Endothelial cell of umbilical vein (primary cell): ENCODE results near the gene PVR.

ENCODE experiments used
- EZH2 ChIP-seq: IDR thresholded peaks from 2 replicates; pipeline ENCODE4 v1.6.1; 2012; ENCODE audit warnings: borderline replicate concordance, low read depth, mild to moderate bottlenecking, moderate library complexity, low read length, inconsistent platforms; ENCODE audit not compliant: severe bottlenecking
- GATA2 ChIP-seq: IDR thresholded peaks from 2 replicates; pipeline ENCODE4 v1.7.0; 2011; ENCODE audit warnings: low read depth, mild to moderate bottlenecking, moderate library complexity, mixed read lengths, low read length; ENCODE audit not compliant: insufficient read length, insufficient read depth
- JUN ChIP-seq: IDR thresholded peaks from 2 replicates; pipeline ENCODE4 v1.6.1; 2011; ENCODE audit warnings: borderline replicate concordance, low read depth; ENCODE audit not compliant: insufficient read length, insufficient read depth
- MYC ChIP-seq: IDR thresholded peaks from one replicate; pipeline ENCODE4 v1.6.1; 2011; ENCODE audit warnings: mild to moderate bottlenecking, low read depth, low read length
- POLR2A ChIP-seq: IDR thresholded peaks from 2 replicates; pipeline ENCODE4 v1.6.1; 2012; ENCODE audit warnings: low read depth, mild to moderate bottlenecking, control low read depth, low read length
- POLR2AphosphoS5 ChIP-seq: IDR thresholded peaks from 2 replicates; pipeline ENCODE4 v1.6.1; 2012; ENCODE audit warnings: low read depth, mild to moderate bottlenecking, control low read depth, low read length, moderate library complexity; ENCODE audit not compliant: insufficient read depth
- TF ChIP-seq, protein P1 (sequence below), 2 donors: IDR thresholded peaks; 1 replicate in 1 of 2; 2 replicates in 1 of 2; pipeline ENCODE4 v1.5.1; 2011; ENCODE audit warnings: low read length in 2 of 2, mild to moderate bottlenecking in 2 of 2, moderate library complexity in 2 of 2, control low read depth in 1 of 2, inconsistent platforms in 1 of 2, low read depth in 1 of 2; ENCODE audit not compliant: insufficient read depth in 1 of 2; ENCODE audit errors: extremely low read depth in 1 of 2
- TF ChIP-seq, protein P2 (sequence below): IDR thresholded peaks from 2 replicates; pipeline ENCODE4 v1.6.1; 2011; ENCODE audit not compliant: insufficient read depth, insufficient read length

GRCh38 chr19:44682807-44683206 is 39.1 kb downstream of the PVR start:
- TF ChIP-seq, protein P1, sequence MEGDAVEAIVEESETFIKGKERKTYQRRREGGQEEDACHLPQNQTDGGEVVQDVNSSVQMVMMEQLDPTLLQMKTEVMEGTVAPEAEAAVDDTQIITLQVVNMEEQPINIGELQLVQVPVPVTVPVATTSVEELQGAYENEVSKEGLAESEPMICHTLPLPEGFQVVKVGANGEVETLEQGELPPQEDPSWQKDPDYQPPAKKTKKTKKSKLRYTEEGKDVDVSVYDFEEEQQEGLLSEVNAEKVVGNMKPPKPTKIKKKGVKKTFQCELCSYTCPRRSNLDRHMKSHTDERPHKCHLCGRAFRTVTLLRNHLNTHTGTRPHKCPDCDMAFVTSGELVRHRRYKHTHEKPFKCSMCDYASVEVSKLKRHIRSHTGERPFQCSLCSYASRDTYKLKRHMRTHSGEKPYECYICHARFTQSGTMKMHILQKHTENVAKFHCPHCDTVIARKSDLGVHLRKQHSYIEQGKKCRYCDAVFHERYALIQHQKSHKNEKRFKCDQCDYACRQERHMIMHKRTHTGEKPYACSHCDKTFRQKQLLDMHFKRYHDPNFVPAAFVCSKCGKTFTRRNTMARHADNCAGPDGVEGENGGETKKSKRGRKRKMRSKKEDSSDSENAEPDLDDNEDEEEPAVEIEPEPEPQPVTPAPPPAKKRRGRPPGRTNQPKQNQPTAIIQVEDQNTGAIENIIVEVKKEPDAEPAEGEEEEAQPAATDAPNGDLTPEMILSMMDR (IDR thresholded peaks at IDR 0.05; ENCODE audit: extremely low read depth in 1 of 2, insufficient read depth in 1 of 2, low read depth in 1 of 2, low read length in 2 of 2) = no peak
- TF ChIP-seq MYC (no peak), POLR2AphosphoS5 (no peak), EZH2 (no peak), POLR2A (no peak), JUN (no peak), GATA2 (no peak)
- TF ChIP-seq, protein P2, sequence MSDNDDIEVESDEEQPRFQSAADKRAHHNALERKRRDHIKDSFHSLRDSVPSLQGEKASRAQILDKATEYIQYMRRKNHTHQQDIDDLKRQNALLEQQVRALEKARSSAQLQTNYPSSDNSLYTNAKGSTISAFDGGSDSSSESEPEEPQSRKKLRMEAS = no peak
